SKM-1 treated with dmso at 0.1 percent for 144 hours (cell line): ENCODE data around the gene ADAMTSL3.
"Not testable (repeated sequence)": the region's sequence is repeated elsewhere in the genome, so short reads cannot be mapped to it uniquely, and the experiment has no call there.

Experiments used
- DNase-seq: peaks from one replicate; lab custom pipeline; 2025; ENCODE audit not compliant: unreplicated experiment; lab: John Stamatoyannopoulos, UW

Gene ADAMTSL3

GRCh38 chr15:84078038-84078437 lies 424.1 kb downstream of the ADAMTSL3 start:
- DNase-seq, result not testable (repeated sequence)

GRCh38 chr15:84079325-84079884 lies 425.5 kb downstream of the ADAMTSL3 start:
- DNase-seq, result not testable (repeated sequence)

GRCh38 chr15:84079885-84080777 lies 426.2 kb downstream of the ADAMTSL3 start:
- peak; percentile 19 for DNase-seq

GRCh38 chr15:84080778-84081084 lies 426.8 kb downstream of the ADAMTSL3 start:
- DNase-seq, result not testable (repeated sequence)

DNA sequence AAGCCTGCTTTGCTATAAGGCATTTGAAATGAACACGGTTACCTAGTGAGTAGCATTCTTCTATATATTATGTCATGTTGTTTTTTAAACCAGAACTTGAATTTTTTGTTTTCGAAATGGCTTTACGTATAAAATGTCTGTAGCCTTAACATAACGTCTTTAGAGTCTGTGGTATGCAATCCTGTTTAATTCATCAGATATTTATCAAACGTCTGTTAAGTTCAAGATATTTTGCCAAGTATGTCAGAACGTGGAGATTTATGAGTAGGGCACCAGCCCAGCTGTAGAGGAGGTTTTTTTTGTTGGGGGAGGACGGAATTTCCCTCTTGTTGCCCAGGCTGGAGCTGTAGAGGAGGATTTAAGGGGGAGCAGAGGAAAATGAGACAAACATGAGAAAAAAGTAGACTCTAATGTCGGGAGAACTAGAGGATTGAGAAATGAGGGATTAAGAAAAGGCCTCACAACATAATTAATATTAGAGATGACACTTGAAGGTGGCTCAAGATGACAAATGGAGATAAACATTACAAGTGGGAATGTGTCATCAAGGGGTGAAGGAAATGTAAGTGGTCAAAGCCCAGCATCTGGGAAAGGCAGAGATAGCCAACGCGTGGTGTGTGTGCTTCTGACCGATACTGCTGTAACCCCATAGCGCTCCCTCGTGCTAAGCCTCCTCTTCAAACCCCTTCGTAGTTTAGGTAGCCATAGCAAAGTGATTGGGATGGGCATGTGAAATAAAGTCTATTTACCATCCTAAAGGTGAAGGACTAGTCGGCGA lies 427.7 kb downstream of the ADAMTSL3 start:
- DNase-seq, result no peak

DNA sequence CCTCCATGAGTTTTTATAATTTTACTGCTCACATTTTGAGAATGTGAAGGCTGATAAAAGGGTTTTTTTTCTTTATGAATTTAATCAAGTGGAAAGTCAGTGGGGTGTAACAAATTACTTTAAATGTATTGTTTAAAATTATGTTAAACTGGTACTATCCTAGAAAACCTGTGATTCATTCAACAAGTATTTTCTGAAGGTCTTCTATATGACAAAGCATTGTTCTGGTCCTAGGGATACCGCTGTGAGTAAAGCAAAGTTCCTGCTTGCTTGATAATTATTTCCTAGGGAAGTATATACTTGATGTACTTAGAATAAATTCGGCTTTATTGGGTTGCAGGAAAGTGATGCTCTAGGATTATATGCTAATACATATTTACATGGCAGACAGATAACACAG lies 428.8 kb downstream of the ADAMTSL3 start:
- DNase-seq, result no peak

DNA sequence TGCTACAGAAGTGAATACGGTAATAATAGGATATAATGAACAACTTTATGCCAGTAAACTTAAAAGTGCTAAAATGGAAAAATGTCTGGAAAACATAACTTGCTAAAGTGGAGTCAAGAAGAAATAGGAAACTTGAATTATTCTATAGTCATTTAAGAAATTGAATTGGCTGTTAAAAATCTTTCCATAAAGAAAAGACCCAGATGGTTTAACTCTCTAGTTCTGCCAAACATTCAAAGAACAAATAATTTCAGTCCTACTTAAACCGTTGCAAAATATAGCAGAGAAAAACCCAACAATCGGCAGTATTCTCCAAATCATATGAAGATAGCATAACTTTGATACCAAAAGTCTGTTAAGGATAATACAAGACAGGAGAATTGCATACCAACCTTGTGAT lies 432.1 kb downstream of the ADAMTSL3 start:
- not testable (repeated sequence) for DNase-seq
